ENCODE measurements around the gene GAPDHS.

The GAPDHS gene

DNA sequence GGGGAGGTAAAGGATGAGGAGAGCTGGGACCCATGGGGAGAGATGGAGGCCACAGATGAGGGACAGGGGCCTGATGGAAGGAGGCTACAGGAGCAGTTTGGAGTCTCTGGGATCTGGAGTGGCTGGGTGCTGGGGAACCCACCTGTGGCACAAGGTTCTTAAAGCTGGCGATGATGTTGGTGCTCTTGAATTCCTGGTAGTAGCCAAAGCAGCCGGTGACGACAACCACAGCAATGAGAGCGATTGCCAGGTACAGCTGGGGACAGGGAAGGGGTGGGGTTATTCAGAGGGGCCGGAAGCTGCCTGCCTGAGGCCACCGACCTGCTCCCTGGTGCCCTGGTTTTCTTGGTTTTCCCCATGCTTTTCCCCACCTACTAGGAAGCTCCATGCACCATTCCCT lies 27.4 kb downstream of the GAPDHS start:
- no peak overlapping the region for H3K4me3 ChIP-seq (replicated peaks; ENCODE audit: low read depth, low read length)
- TF ChIP-seq, protein P1, sequence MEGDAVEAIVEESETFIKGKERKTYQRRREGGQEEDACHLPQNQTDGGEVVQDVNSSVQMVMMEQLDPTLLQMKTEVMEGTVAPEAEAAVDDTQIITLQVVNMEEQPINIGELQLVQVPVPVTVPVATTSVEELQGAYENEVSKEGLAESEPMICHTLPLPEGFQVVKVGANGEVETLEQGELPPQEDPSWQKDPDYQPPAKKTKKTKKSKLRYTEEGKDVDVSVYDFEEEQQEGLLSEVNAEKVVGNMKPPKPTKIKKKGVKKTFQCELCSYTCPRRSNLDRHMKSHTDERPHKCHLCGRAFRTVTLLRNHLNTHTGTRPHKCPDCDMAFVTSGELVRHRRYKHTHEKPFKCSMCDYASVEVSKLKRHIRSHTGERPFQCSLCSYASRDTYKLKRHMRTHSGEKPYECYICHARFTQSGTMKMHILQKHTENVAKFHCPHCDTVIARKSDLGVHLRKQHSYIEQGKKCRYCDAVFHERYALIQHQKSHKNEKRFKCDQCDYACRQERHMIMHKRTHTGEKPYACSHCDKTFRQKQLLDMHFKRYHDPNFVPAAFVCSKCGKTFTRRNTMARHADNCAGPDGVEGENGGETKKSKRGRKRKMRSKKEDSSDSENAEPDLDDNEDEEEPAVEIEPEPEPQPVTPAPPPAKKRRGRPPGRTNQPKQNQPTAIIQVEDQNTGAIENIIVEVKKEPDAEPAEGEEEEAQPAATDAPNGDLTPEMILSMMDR (IDR thresholded peaks at IDR 0.05; ENCODE audit: low read depth, low read length, missing control alignments) = no peak
- no peak for DNase-seq (ENCODE audit: extremely low read depth, low read depth)

DNA sequence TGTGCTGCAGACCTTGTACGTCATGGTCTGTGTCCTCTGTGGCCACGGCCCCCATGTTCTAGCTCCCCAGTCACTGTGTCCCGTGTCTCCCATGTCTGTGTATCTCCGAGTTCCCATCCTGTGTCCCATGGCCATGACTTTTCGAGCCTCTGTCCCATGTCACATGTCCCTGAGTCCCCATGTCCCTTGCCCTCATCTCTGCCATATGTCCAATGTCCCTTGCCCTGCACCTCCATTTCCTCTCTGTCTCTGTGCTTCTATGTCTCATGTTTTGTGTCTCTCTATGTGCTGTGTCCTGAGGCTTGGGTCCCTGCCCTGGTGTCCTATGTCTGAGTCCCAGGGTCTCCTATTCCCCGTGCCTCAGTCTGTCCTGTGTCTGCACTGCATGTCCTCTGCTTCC lies 28.2 kb downstream of the GAPDHS start:
- TF ChIP-seq, protein P1 (IDR thresholded peaks at IDR 0.05; ENCODE audit: low read depth, low read length, missing control alignments) = no peak
- H3K4me3 ChIP-seq (replicated peaks; ENCODE audit: low read depth, low read length) = no peak overlapping the region
- DNase-seq (ENCODE audit: extremely low read depth, low read depth) = no peak

DNA sequence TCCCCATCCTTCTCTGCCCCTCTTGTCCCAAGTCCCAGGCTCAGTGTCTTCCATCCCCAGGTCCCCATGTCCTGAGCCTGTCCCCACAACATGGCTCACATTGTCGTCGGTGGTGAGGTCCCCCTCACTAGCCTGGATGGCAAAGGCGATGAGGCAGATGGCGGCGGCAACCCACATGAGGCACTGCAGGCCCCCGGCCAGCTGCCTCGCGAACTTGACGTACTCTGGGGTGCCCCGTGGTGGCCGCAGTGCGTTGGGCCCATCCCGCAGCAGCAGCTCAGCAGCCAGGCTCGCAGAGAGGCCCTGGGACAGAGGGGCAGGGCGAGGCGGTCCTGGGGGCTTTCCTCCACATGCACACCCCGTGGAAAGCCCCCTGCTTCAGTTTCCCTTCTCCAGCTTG lies 29.1 kb downstream of the GAPDHS start:
- DNase-seq (ENCODE audit: extremely low read depth, low read depth) = no peak
- no peak overlapping the region for H3K4me3 ChIP-seq (replicated peaks; ENCODE audit: low read depth, low read length)
- TF ChIP-seq, protein P1 (IDR thresholded peaks at IDR 0.05; ENCODE audit: low read depth, low read length, missing control alignments) = no peak

DNA sequence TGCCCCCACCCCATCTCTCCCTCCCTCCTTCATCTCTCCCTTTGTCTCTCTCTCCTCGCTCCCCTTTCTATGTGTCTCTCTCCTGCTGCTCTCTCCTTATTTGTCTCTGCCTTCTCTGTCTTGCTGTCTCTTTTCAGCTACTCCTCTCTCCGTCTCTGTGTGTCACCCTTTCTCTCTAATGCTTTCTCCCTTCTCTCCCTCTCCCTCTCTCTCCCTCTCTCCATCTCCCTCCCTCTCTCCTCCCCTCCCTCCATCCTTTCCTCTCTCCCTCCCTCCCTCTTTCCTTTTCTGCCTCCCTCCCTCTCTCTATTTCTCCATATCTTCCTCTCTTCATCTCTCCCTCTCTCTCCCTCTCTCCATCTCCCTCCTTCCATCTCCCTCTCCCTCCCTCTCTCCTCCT lies 29.5 kb downstream of the GAPDHS start:
- DNase-seq (ENCODE audit: extremely low read depth, low read depth) = no peak
- TF ChIP-seq, protein P1 (IDR thresholded peaks at IDR 0.05; ENCODE audit: low read depth, low read length, missing control alignments) = no peak

DNA sequence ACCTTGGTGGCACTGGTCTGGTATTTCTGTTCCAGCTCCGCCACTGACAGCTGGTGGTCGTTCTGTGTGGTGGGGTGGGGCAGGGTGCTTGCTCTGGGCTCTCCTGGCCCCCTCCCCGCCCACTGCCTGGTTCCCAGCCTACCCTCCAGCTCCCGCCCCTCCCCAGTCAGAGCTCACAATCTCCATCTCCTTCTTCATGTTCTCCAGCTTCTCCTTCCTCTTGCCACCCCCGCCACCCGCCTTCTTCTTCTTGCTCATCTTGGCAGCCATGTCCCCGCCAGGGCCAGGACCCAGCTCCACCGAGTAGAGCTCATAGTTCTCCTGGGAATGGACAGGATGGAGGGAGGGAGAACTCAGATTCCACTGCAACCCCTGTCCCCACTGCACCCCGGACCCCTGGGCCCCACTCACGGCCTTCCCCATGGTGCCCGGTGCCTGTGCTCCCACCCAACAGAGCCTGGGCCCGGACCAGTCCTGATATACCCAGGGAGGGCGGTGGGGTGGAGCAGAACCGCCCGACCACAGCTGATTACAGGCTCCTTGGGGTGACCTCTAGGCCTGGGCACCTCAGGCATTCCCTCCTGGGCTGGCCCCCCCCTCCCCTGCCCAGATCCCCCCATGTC lies 30.1 kb downstream of the GAPDHS start, which contains the start of gene ATP4A:
Gene ATP4A, minus strand, starts transcription at position 452 of the 623 bp plus-strand sequence. Its CDS starts 29 bp downstream, at position 423.
- TF ChIP-seq, protein P1 (IDR thresholded peaks at IDR 0.05; ENCODE audit: low read depth, low read length, missing control alignments) = no peak
- no peak within 1 kb of the TSS for H3K4me3 ChIP-seq (replicated peaks; ENCODE audit: low read depth, low read length)
- DNase-seq (ENCODE audit: extremely low read depth, low read depth) = no peak

More for the DNA sequence above, 29.5 kb downstream of the GAPDHS start:
- no peak overlapping the region for H3K4me3 ChIP-seq (replicated peaks; ENCODE audit: low read depth, low read length)

DNA sequence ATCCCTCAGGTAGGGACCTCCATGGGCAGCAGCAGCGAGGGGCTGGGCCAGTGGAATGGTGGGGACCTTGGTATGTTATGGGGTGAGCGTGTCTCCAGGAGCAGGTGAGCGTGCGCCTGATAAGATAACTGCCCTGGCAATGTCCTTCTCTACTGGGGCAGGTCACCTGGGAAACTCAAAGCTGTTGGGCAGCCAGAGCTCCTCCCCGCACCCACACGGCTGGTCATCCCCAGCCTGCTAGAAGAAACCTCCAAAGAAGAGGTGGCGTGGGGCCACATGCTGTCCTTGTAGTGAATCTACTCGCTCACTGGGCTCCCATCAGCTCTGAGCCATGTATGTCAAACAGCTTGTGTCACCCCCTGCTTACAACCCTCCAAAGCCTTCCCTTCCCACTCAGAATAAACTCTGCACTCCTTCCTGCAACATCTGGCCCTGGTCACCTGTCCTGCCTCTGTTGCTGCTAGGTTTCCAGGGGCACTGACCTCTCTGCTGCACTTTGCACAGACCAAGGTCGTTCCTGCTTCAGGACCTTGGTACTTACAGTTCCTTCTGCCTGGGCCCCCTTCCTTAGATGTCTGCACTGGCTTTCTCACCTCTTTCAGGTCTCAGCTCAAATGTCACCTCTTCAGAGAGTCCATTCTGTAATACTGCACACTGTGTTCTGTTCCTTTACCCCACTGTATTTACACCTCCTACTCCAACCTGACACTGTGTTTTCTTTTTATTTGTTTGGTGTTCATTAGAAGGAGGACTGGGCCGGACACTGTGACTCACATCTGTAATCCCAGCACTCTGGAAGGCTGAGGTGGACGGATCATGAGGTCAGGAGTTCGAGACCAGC lies 32.0 kb downstream of the GAPDHS start:
- DNase-seq (ENCODE audit: extremely low read depth, low read depth) = no peak
- TF ChIP-seq, protein P1 (IDR thresholded peaks at IDR 0.05; ENCODE audit: low read depth, low read length, missing control alignments) = no peak
- no peak overlapping the region for H3K4me3 ChIP-seq (replicated peaks; ENCODE audit: low read depth, low read length)
